Body of pancreas (tissue), 4 donors: ENCODE measurements around the gene JPH2.

Experiments used
- POLR2A ChIP-seq, 3 donors: fragments of 450-650 bp; IDR thresholded peaks; one replicate each; pipeline ENCODE4 v1.6.1; 2016; ENCODE audit warnings: antibody characterized with exemption in 3 of 3, mild to moderate bottlenecking in 2 of 3
- TF ChIP-seq, protein P1 (sequence below), 7 experiments: fragments of 450-650 bp in 4 of 7; fragments of 200-600 bp in 3 of 7; sonication (generic) in 3 of 7; IDR thresholded peaks; one replicate each; pipeline ENCODE4 v1.5.1; 2016 to 2019; ENCODE audit warnings: antibody characterized with exemption in 7 of 7

DNA sequence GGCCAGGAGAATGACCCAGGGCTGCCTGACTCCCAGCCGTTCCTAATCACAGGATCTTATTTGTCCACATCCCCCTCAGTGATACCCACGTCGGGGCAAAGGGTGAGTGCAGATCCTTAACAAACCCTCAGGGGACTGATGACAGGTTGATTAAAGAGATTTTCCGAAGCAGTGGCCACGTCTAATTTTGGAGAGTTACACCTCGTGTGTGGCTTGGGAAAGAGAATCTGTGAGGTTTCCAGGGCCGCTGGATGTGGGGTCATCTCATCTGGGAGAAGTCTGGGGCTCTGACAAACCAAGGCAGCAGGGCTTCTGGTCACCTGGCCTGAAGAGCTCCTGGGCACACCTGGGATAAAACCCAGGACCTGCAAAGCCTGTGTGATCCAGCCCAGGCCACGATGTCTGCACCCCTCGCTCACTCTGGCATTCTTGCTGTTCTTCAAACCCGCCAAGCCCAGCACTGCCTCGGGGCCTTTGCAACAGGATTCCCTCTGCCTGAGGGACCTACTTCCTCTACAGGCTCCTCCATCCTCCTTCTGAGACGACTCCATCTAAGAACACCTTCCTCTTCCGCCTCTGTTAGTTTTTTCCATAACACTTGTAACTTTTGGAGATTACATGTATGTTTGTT is 4.7 kb downstream of the JPH2 start:
- TF ChIP-seq, protein P1, sequence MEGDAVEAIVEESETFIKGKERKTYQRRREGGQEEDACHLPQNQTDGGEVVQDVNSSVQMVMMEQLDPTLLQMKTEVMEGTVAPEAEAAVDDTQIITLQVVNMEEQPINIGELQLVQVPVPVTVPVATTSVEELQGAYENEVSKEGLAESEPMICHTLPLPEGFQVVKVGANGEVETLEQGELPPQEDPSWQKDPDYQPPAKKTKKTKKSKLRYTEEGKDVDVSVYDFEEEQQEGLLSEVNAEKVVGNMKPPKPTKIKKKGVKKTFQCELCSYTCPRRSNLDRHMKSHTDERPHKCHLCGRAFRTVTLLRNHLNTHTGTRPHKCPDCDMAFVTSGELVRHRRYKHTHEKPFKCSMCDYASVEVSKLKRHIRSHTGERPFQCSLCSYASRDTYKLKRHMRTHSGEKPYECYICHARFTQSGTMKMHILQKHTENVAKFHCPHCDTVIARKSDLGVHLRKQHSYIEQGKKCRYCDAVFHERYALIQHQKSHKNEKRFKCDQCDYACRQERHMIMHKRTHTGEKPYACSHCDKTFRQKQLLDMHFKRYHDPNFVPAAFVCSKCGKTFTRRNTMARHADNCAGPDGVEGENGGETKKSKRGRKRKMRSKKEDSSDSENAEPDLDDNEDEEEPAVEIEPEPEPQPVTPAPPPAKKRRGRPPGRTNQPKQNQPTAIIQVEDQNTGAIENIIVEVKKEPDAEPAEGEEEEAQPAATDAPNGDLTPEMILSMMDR (IDR thresholded peaks at IDR 0.05) = no peak
- TF ChIP-seq POLR2A (IDR thresholded peaks at IDR 0.05) = no peak
